KMS-11 (cell line): ENCODE measurements around the gene AMACR.

Source experiments
- H2AFZ ChIP-seq: fragments of 200-600 bp; sonication (generic); 2 replicates; pipeline ENCODE4 v1.6.1; 2016; ENCODE audit warnings: antibody characterized with exemption, mixed run types, low read depth
- H3K27ac ChIP-seq: fragments of 200-600 bp; sonication (generic); 2 replicates; pipeline ENCODE4 v1.6.1; 2016; ENCODE audit warnings: mild to moderate bottlenecking, mixed run types
- H3K27me3 ChIP-seq: fragments of 200-600 bp; sonication (generic); 2 replicates; pipeline ENCODE4 v1.6.1; 2017; ENCODE audit warnings: mild to moderate bottlenecking, low read depth, mixed run types, moderate library complexity; ENCODE audit not compliant: insufficient read depth
- H3K36me3 ChIP-seq: fragments of 200-600 bp; sonication (generic); 2 replicates; pipeline ENCODE4 v1.6.1; 2017; ENCODE audit warnings: mild to moderate bottlenecking, mixed run types; ENCODE audit not compliant: insufficient read depth
- H3K4me1 ChIP-seq: fragments of 200-600 bp; sonication (generic); 2 replicates; pipeline ENCODE4 v1.6.1; 2016; ENCODE audit warnings: mild to moderate bottlenecking, low read depth, mixed run types; ENCODE audit not compliant: poor library complexity, severe bottlenecking
- H3K4me2 ChIP-seq: fragments of 200-600 bp; sonication (generic); 2 replicates; pipeline ENCODE4 v1.7.0; 2016; ENCODE audit warnings: mild to moderate bottlenecking, mixed run types
- H3K4me3 ChIP-seq: fragments of 200-600 bp; sonication (generic); IDR thresholded peaks from 2 replicates; pipeline ENCODE4 v1.6.1; 2017; ENCODE audit warnings: low read depth, low read length, mixed read lengths; ENCODE audit not compliant: insufficient read depth
- H3K79me2 ChIP-seq: fragments of 200-600 bp; sonication (generic); 2 replicates; pipeline ENCODE4 v1.6.1; 2016; ENCODE audit warnings: low read depth, mixed run types; ENCODE audit not compliant: insufficient read depth
- H3K9ac ChIP-seq: fragments of 200-600 bp; sonication (generic); 2 replicates; pipeline ENCODE4 v1.6.1; 2016; ENCODE audit warnings: mild to moderate bottlenecking, mixed run types
- H4K20me1 ChIP-seq: fragments of 200-600 bp; sonication (generic); 2 replicates; pipeline ENCODE4 v1.6.1; 2016; ENCODE audit warnings: mild to moderate bottlenecking, mixed run types; ENCODE audit not compliant: insufficient read depth
- TF ChIP-seq, protein P1 (sequence below): fragments of 200-600 bp; sonication (generic); conservative IDR thresholded peaks from 2 replicates; pipeline ENCODE4 v1.6.1; 2017; ENCODE audit warnings: low read depth, mild to moderate bottlenecking, antibody characterized with exemption, low read length, moderate library complexity, mixed read lengths

AMACR gene

DNA sequence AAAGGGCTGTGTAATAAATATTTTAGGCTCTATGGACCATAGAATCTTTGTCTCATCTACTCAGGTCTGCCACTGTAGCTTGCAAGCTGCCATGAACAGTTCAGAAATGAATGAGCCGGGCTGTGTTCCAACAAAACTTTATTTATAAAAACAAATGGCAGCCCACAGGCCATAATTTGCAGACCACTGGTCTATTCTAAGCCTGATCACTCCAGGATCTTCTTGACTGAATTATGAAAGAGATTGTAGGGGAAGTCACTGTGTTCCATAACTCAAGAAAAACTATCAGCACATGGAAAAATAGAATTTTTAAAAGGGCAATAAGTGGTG, 46.5 kb upstream of the AMACR start:
- TF ChIP-seq, protein P1, sequence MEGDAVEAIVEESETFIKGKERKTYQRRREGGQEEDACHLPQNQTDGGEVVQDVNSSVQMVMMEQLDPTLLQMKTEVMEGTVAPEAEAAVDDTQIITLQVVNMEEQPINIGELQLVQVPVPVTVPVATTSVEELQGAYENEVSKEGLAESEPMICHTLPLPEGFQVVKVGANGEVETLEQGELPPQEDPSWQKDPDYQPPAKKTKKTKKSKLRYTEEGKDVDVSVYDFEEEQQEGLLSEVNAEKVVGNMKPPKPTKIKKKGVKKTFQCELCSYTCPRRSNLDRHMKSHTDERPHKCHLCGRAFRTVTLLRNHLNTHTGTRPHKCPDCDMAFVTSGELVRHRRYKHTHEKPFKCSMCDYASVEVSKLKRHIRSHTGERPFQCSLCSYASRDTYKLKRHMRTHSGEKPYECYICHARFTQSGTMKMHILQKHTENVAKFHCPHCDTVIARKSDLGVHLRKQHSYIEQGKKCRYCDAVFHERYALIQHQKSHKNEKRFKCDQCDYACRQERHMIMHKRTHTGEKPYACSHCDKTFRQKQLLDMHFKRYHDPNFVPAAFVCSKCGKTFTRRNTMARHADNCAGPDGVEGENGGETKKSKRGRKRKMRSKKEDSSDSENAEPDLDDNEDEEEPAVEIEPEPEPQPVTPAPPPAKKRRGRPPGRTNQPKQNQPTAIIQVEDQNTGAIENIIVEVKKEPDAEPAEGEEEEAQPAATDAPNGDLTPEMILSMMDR = no peak
- H3K27ac ChIP-seq = no peak overlapping the region

GRCh38 chr5:34053571-34054399, 45.9 kb upstream of the AMACR start:
- Histone ChIP-seq H3K4me1 (no peaks in the 10 kb centered on the region), H3K4me2 (no peak overlapping the region), H3K36me3 (no peaks in the 10 kb centered on the region), H3K27me3 (no peaks in the 10 kb centered on the region), H3K79me2 (no peaks in the 10 kb centered on the region), H3K9ac (no peak overlapping the region), H4K20me1 (no peaks in the 10 kb centered on the region), H3K4me3 (no peak overlapping the region), H3K27ac (no peak overlapping the region), H2AFZ (no peak overlapping the region)
- TF ChIP-seq, protein P1 = no peak

More for the DNA sequence above, 46.5 kb upstream of the AMACR start:
- H3K4me1 ChIP-seq = no peaks in the 10 kb centered on the region
- H3K9ac ChIP-seq = no peak overlapping the region
- H3K27me3 ChIP-seq = no peaks in the 10 kb centered on the region
- H3K4me3 ChIP-seq = no peak overlapping the region
- no peaks in the 10 kb centered on the region for H3K36me3 ChIP-seq
- no peaks in the 10 kb centered on the region for H4K20me1 ChIP-seq
- no peaks in the 10 kb centered on the region for H3K79me2 ChIP-seq
- H3K4me2 ChIP-seq = no peak overlapping the region
- no peak overlapping the region for H2AFZ ChIP-seq

DNA sequence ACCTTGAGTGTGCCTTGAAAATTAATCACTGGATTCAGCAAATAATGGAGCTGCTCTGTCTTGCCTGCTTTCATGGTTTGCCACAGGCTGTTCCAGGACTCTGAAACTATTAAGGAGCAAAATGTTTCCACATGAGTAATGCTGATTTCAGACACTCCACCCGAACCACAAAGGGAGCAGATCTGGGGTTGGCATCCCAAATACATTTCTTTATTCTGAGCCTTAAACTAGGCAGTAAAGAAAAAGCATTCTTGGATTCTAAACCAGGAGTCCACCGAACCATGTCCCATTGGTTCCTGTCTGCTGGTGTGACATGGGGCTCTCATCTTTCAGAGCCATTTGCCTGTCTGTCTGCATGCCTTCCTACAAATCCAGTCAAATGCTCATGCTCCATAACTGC, 45.3 kb upstream of the AMACR start:
- H3K27me3 ChIP-seq = no peaks in the 10 kb centered on the region
- no peaks in the 10 kb centered on the region for H3K36me3 ChIP-seq
- no peak overlapping the region for H2AFZ ChIP-seq
- no peaks in the 10 kb centered on the region for H4K20me1 ChIP-seq
- no peak overlapping the region for H3K4me2 ChIP-seq
- H3K79me2 ChIP-seq = no peaks in the 10 kb centered on the region
- no peak overlapping the region for H3K27ac ChIP-seq
- no peak overlapping the region for H3K4me3 ChIP-seq
- no peak overlapping the region for H3K9ac ChIP-seq
- TF ChIP-seq, protein P1 = no peak
- H3K4me1 ChIP-seq = no peaks in the 10 kb centered on the region

DNA sequence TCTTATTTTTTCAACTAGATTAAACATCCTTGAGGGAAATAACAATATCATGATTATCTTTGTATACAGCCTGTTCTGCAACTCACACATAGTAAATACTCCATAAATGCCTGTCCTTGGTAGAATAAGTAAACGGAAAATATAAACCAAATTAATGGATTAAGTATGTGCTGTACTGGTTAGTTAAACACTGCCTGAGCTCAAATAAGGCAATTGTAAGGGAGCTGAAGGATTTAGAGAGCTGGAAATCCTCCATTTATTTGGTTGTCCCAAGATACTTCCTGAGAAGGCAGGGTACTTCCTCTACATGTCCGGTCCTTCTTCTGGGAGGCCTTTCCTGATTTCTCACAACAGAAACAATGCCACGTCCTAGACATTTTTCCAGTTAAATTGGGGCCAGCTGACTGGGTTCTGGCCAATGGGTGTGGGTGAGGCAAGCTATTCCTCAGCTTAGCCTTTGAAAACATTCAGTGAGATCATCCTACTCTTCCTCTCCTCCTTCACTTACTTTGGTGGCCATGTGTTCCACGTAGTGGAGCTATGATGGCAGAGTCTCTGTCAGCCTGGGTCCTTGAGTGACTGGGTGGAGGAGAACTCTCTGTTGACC, 43.6 kb upstream of the AMACR start:
- no peak overlapping the region for H3K4me3 ChIP-seq
- H2AFZ ChIP-seq = no peak overlapping the region
- H3K27ac ChIP-seq = no peak overlapping the region
- H3K27me3 ChIP-seq = no peaks in the 10 kb centered on the region
- no peaks in the 10 kb centered on the region for H3K79me2 ChIP-seq
- no peaks in the 10 kb centered on the region for H4K20me1 ChIP-seq
- no peak overlapping the region for H3K9ac ChIP-seq
- H3K36me3 ChIP-seq = no peaks in the 10 kb centered on the region
- TF ChIP-seq, protein P1 = no peak
- H3K4me2 ChIP-seq = no peak overlapping the region
- H3K4me1 ChIP-seq = no peaks in the 10 kb centered on the region
